GM06990 (cell line): ENCODE measurements around the gene BCAS3.

Experiments
- DNase-seq: peaks from one replicate; pipeline ENCODE4 v3.0.0-alpha.2; 2011; ENCODE audit not compliant: insufficient read length; ENCODE audit errors: extremely low read depth
- H3K27me3 ChIP-seq: replicated peaks from 2 replicates; pipeline ENCODE4 v1.6.0; 2011; ENCODE audit warnings: low read length; ENCODE audit not compliant: control insufficient read depth, insufficient read depth
- H3K36me3 ChIP-seq: 2 replicates; pipeline ENCODE4 v1.5.1; 2011; ENCODE audit warnings: low read length; ENCODE audit not compliant: control insufficient read depth, insufficient read depth
- H3K4me3 ChIP-seq: replicated peaks from 2 replicates; pipeline ENCODE4 v1.5.1; 2011; ENCODE audit warnings: low read depth, mild to moderate bottlenecking, control low read depth, low read length
- CTCF ChIP-seq: IDR thresholded peaks from 2 replicates; pipeline ENCODE4 v1.5.1; 2011; ENCODE audit warnings: low read length, control low read depth, mild to moderate bottlenecking, inconsistent platforms; ENCODE audit not compliant: insufficient read depth, poor library complexity, severe bottlenecking

The BCAS3 gene

DNA sequence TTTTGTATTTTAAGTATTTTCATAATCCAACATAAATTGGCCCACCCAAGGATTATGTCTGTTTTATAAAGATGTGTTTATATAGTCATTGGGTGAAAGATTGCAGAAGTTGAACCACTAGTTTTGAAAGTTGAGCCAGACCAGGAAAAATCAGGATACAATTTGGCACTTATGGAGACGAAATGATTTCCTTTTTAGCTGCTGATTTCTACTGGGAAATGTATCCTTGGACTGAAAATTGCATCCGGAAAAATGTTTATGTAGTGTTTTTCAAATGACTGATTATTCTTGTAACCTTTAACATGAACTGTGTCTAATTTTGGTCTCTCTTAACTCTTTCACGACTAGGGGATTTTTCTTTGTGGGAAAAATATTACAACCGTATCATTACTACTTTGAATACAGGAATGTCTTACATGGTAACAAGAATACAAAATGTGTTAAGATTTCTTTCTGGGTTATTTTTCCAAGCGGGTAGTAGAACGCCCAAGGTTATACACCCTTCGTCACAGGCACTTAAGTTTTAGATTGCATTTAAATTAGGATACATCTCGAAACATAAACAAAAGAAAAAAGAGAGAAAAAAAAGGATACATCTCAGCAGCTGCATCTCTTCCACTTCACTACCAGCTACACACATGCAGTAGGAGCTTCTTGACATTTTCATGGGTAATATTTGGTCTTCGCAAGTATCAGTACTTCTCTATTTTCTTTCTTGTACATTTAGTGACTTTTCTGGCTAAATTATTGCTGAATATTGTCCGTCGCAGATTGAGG lies 449.0 kb downstream of the BCAS3 start:
- no peaks in the 10 kb centered on the region for H3K36me3 ChIP-seq
- TF ChIP-seq CTCF, result no peak
- DNase-seq, result no peak
- no peak overlapping the region for H3K4me3 ChIP-seq
- no peaks in the 10 kb centered on the region for H3K27me3 ChIP-seq

DNA sequence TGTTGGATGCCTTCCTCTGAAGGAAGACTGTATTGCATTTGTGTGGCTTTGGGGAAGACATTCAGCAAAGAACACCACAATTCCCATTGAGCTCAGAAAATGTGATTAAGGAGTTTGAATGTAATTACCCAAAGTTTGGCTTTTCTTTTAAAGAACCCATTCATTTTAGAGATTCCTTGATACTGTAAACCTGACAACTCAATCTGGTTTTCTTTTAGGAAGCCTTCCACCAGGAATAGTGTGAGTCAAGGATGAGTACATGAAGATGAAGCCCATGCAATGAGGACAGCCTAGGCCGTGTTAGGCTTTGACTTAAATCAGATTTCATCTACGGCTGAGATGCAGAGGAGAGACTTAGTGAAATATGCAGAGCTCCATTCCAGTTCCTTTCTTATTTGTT lies 450.3 kb downstream of the BCAS3 start:
- Histone ChIP-seq H3K27me3 (no peaks in the 10 kb centered on the region), H3K4me3 (no peak overlapping the region), H3K36me3 (no peaks in the 10 kb centered on the region)
- DNase-seq, result no peak
- no peak for TF ChIP-seq CTCF

GRCh38 chr17:61128661-61129115 lies 451.0 kb downstream of the BCAS3 start:
- H3K4me3 ChIP-seq, result no peak overlapping the region
- H3K27me3 ChIP-seq, result no peaks in the 10 kb centered on the region
- H3K36me3 ChIP-seq, result no peaks in the 10 kb centered on the region
- no peak for TF ChIP-seq CTCF
- no peak for DNase-seq

- no peak overlapping the region for H3K4me3 ChIP-seq
- TF ChIP-seq CTCF, result no peak
- DNase-seq, result no peak
- no peaks in the 10 kb centered on the region for H3K27me3 ChIP-seq
- no peaks in the 10 kb centered on the region for H3K36me3 ChIP-seq
Measured at GRCh38 chr17:61129267-61130254, 451.9 kb downstream of the BCAS3 start.

DNA sequence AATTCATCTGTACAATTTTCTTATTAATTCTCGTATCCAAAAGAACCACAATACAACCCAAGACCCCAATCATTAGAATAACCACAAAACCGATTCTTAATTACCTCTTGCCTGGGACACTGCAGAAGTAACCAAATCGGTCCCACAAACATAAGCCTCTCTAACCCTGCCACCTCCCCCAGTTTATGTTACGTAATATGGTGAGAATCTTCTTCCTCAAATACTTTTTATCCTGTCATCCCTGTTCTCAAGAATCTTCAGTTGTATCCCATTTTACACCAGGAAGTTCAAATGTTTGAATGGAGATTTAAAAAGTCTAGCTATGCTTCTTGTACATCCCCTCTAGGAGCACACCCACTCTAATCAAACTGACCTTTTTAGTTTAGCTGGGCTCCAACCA lies 452.7 kb downstream of the BCAS3 start:
- DNase-seq, result no peak
- no peak for TF ChIP-seq CTCF
- no peaks in the 10 kb centered on the region for H3K27me3 ChIP-seq
- H3K4me3 ChIP-seq, result no peak overlapping the region
- H3K36me3 ChIP-seq, result no peaks in the 10 kb centered on the region
